ENCODE results near the gene KANSL3.
"Not testable (repeated sequence)": the region's sequence is repeated elsewhere in the genome, so short reads cannot be mapped to it uniquely, and the experiment has no call there.

The KANSL3 gene

DNA sequence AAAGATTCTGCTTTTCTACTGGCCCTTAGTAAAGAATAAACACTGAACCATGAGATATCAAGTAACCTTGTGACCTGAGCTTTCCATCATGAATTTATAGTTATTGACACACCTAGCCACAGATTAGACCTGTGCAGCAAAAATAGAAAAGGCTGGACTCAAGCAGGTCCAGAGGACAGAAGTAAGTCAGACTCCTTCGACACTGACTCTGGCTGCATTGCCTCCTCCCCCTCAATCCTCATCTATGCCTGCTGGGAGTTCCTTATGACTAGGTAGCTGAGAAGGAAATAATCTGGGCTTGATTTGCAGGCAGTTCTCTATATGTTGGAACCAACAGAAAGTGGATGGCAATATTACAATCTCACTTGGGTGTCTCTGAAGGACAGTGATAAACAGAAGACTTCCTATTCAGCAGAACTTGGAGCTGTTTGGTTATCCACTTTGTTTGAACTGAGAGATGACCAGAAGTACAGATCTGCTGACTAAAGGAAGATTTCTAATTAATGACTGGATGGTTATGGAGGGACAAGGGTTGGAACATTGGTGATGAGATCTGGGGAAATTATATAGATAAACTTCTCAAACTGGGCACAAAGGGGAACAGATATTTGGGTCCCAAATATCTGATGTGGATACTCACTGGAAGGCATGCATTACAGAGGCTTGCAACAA is 62.2 kb downstream of the KANSL3 start:
- no peak for DNase-seq
- in situ Hi-C loops (cut with MboI; ENCODE audit: low pct_unique_long_range_greater_than_20kb, low sequenced_read_pairs), result no loop called here

GRCh38 chr2:96574364-96574763 is 63.7 kb downstream of the KANSL3 start:
- in situ Hi-C loops (cut with MboI; ENCODE audit: low pct_unique_long_range_greater_than_20kb, low sequenced_read_pairs), result no loop called here
- no peak for DNase-seq

GRCh38 chr2:96568094-96568493 is 70.0 kb downstream of the KANSL3 start:
- in situ Hi-C loops (cut with MboI; ENCODE audit: low pct_unique_long_range_greater_than_20kb, low sequenced_read_pairs), result no loop called here
- no peak for DNase-seq

GRCh38 chr2:96565111-96565510 is 73.0 kb downstream of the KANSL3 start:
- DNase-seq, result no peak
- in situ Hi-C loops (cut with MboI; ENCODE audit: low pct_unique_long_range_greater_than_20kb, low sequenced_read_pairs), result no loop called here

GRCh38 chr2:96564563-96564962 is 73.5 kb downstream of the KANSL3 start:
- in situ Hi-C loops (cut with MboI; ENCODE audit: low pct_unique_long_range_greater_than_20kb, low sequenced_read_pairs), result no loop called here
- no peak for DNase-seq

GRCh38 chr2:96564026-96564425 is 74.1 kb downstream of the KANSL3 start:
- in situ Hi-C loops (cut with MboI; ENCODE audit: low pct_unique_long_range_greater_than_20kb, low sequenced_read_pairs), result no loop called here
- DNase-seq, result no peak

GRCh38 chr2:96558485-96558884 is 79.6 kb downstream of the KANSL3 start:
- no peak for DNase-seq
- in situ Hi-C loops (cut with MboI; ENCODE audit: low pct_unique_long_range_greater_than_20kb, low sequenced_read_pairs), result no loop called here

DNA sequence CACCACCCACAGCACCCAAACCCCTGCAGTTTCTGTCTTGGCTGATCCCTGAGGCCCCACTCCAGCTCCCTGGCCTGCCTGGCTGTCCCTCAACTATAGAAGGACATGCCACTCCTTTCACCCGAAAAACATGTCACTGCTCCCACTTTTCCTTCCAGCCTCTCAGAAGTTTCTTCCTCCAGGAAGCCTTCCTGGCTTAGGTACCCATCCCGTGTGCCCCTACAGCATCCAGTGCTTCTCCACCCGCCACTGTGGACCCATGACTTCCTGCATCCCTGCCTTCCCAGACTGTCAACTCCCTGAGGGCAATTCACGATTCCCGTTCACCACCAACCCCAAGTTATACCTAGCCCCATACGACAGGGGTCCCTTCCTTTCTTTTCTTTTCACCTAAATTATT is 80.1 kb downstream of the KANSL3 start:
- no peak for DNase-seq
- in situ Hi-C loops (cut with MboI; ENCODE audit: low pct_unique_long_range_greater_than_20kb, low sequenced_read_pairs), result no loop called here

GRCh38 chr2:96557421-96557820 is 80.7 kb downstream of the KANSL3 start:
- DNase-seq; in situ Hi-C loops (cut with MboI; ENCODE audit: low pct_unique_long_range_greater_than_20kb, low sequenced_read_pairs): not testable (repeated sequence)

DNA sequence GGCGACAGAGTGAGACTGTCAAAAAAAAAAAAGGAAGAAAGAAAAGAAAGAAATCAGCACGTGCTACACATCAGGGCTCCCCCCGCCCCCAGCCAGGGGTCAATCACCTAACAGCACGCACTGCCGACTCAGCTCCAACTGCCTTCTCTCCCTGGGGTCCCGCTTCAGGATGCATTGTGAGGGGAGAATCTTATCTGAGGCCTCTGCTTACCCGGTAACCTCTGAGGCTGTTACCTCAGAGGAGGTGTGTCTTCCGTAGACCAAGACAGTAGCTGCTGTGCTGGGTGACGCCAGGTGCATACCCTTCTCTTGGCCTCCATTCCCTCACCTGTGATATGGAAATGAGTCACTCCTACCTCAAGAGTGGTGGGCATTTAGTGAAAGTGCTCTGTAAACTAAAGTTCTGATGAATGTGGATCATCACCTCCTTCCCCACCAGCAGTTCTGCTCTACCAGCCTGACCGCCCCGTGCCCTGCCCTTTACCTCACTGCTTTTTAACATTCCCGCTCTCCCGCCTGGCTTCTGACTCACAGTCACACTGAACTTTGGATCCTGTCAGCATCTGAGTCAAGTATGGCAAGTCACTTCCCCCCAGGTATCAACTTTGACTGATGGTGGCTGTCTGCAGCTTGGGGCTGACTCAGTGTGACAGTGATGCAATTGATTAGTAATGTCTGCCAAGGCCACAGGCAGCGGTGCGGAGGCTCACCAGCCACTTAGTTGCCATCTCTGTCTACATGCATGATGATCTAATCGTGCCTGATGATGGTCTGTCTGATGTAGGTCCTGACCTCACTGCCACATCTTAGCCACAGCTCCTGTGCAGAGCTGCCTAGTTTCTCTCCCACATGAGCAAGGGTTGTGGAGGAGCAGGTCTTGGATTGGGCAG is 81.4 kb downstream of the KANSL3 start:
- peak; percentile 11 for DNase-seq
- in situ Hi-C loops (cut with MboI; ENCODE audit: low pct_unique_long_range_greater_than_20kb, low sequenced_read_pairs), result no loop called here

DNA sequence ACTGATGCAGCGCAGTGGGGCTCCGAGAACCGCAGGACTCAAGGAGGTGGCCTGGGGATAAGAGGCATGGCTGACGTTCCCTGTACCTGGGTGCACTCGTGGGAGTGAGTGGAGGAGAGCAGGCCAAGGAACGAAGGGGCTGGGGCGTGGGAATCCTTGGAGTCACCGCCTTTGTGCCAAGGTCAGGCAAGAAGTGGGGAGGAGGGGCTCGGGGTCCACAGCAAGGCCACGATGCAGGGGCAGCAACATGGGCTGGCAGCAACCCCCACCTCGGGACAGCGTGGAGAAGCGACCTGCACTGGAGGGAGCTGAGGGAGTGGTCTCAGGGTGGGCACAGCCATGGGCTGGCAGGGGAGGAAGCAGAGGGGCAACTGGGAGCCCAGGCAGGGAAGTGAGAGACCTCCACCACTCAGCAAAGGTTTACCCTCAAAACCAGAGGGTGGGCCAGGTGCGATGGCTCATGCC is 82.9 kb downstream of the KANSL3 start:
- in situ Hi-C loops (cut with MboI; ENCODE audit: low pct_unique_long_range_greater_than_20kb, low sequenced_read_pairs), result no loop called here
- DNase-seq, result no peak

DNA sequence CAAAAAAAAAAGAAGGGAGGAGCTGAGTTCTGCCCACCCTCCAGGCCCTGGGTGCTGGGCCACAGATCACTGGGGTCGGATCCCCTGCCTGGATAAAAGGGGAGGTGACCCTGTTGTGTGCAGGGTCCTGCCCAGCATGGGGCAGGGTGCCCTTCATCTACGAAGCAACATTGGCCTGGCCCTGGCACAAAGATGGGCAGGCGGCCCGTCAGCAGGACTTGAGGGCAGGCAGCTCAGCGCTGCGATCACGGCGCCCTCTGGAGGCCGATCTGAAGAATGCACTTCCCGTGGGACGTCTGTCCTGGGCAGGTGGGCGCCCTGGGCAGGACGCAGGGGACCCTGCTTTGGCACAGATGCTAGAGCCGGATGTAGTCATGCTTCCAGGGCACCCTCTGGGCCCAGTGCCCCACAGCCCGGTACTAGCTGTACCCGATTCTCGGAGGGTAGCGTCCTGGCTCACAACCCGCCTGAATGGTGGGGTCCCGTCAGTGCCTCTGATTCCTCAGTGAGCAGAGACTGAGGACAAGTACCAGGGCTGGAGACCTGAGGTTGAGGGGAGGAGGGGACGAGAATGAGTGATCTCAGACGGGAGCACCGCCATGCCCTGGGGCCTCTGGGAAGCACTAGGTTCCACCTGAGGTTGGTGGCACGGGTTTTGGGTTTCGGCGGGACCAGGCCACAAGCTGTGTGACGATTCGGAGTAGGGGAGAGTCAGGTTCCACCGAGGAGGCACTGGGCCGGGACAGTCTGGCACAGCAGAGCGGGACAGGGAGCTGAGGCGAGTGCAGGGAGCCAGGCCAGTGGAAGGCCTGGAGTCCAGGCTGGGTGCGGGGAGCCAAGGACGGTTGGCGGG is 83.6 kb downstream of the KANSL3 start:
- peak; percentile 73 for DNase-seq
- in situ Hi-C loops (cut with MboI; ENCODE audit: low pct_unique_long_range_greater_than_20kb, low sequenced_read_pairs), result no loop called here

GRCh38 chr2:96553957-96554292 is 84.2 kb downstream of the KANSL3 start:
- DNase-seq; in situ Hi-C loops (cut with MboI; ENCODE audit: low pct_unique_long_range_greater_than_20kb, low sequenced_read_pairs): not testable (repeated sequence)

DNA sequence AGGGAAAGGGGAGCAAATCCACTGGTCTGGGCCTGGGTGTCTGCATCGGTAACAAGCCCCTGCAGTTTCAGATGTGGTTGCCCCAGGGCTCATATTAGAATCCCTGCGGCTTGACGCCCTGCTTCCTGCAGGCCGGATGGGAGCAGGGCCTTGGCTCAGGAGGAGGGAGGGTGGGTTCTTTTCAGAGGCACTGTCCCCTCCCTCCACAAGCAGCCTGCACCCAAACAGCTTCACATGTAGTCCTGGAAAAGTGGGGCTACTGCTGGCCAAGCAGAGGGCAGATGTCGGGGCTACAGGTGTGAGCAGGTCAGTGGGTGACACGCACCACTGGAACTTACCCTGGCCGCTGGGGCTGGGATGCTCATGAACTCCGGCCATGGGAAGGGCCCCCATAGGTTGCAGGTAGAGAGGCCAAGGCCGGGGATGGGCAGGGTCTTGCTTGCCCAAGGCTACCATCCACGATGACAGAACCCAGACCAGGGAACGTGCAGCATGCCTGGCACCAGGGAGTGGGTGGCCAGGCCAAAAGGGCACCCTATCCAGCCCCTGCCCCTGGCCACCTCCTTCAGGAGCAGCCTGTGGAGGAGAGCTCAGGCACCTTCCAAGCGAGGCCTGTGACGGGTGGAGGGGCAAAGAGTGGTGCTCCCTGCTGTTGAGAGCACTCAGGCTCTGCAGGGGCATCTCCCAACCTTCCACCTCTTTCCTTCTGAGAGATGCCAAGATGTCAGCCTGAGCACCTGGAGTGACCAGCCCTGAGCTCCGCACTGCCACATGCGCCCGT is 84.7 kb downstream of the KANSL3 start:
- in situ Hi-C loops (cut with MboI; ENCODE audit: low pct_unique_long_range_greater_than_20kb, low sequenced_read_pairs), result no loop called here
- DNase-seq, result no peak

DNA sequence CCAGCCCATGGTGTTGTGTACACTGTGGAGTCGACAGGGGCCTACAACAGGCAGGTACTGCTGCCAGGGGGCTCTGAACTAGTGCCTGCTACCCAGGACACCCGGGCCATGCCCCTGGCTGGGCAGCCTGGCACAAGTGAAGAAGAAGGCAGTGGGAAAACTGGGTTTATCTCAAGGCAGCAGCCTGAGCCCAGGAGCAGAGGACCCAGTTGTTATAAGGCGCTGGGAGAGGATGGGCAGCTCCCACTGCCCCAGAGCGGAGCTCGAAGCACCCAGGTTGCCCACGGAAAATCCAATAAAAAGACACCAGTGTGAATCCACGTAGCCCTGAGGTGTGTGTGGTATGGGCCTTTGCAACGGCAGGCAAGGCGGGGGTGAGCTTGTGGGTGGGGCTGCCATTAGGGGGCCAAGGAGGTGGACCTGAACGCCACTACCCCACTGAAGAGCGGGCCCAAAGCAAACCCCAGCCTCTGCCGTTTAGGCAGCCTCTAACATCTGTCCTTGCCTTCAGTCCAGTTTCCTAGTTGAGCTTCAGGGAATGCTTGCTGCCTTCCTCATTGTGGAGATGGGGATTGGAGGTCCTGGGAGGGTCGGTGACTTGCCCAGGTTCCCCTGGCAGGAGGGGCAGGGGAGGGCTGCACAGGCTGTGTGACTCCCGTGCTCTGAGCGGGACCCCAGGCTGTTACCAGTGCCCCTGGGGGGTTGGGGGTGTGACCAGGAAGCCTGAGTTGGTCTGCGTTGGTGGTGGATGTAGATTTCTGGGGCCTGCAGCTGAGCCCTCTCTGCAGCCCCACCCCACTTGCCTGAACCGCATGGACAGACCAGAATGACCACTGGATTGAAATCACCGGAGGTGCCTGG is 85.6 kb downstream of the KANSL3 start:
- in situ Hi-C loops (cut with MboI; ENCODE audit: low pct_unique_long_range_greater_than_20kb, low sequenced_read_pairs), result no loop called here
- DNase-seq, result no peak

GRCh38 chr2:96551605-96552314 is 86.4 kb downstream of the KANSL3 start:
- in situ Hi-C loops (cut with MboI; ENCODE audit: low pct_unique_long_range_greater_than_20kb, low sequenced_read_pairs), result no loop called here
- DNase-seq, result no peak

GRCh38 chr2:96550787-96551604 is 87.1 kb downstream of the KANSL3 start:
- in situ Hi-C loops (cut with MboI; ENCODE audit: low pct_unique_long_range_greater_than_20kb, low sequenced_read_pairs), result no loop called here
- no peak for DNase-seq

Data from KBM-7 (cell line).